ENCODE results near the gene CFDP1. TPM values are rescaled to one million over a fixed set of nuclear protein-coding genes. Genes with fewer than 3 reads are reported as not detected.
A peak's percentile ranks its signal among the peaks of the same experiment; 100 is the strongest.

The CFDP1 gene
- total RNA-seq, 3 donors from 2014 or later = 71.9 to 101 (median 72.0) TPM

- intact Hi-C loops (cut with DNase I, micrococcal nuclease) = loop anchor here in 1 of 2 donors (10.0 kb wide), 1 partner anchor 145 kb away; no protein-coding TSS in a partner anchor
- H3K4me1 ChIP-seq (ENCODE audit: low read depth) = peaks cover 7% of the 10 kb centered on the region
- H3K9me3 ChIP-seq = no peaks in the 10 kb centered on the region
- no peaks in the 10 kb centered on the region for H3K36me3 ChIP-seq (ENCODE audit: low read depth)
- ATAC-seq (peak; percentile 61), DNase-seq (peak in 1 of 3 donors; percentile 44)
- H3K4me3 ChIP-seq = no peak overlapping the region
- no peak for TF ChIP-seq CTCF (IDR thresholded peaks at IDR 0.05)
Measured at GRCh38 chr16:75379911-75380847, 53.1 kb downstream of the CFDP1 start.

DNA sequence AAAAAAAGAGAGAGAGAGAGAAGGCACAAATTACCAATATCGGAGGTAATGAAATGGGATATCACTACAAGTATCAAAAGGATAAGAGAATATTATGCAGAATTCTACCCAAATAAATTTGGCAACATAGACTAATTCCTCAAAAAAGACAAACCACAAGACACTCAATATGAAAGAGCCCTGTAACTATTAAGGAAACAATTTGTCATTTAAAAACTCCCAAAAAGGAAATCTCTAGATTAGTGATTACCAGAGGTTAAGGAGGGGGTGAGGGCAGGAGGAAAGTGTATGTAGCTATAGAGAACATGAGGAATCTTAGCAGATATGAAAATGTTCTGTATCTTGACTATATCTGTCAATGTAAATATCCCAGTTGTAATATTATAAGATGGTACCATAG is 54.0 kb downstream of the CFDP1 start:
- DNase-seq (no peak), ATAC-seq (no peak)
- intact Hi-C loops (cut with DNase I, micrococcal nuclease) = no loop called here
- no peaks in the 10 kb centered on the region for H3K9me3 ChIP-seq
- no peaks in the 10 kb centered on the region for H3K36me3 ChIP-seq (ENCODE audit: low read depth)
- no peak for TF ChIP-seq CTCF (IDR thresholded peaks at IDR 0.05)
- peaks cover 7% of the 10 kb centered on the region for H3K4me1 ChIP-seq (ENCODE audit: low read depth)
- no peak overlapping the region for H3K4me3 ChIP-seq

GRCh38 chr16:75378616-75379015 is 54.7 kb downstream of the CFDP1 start:
- ATAC-seq = no peak
- no peak for DNase-seq
- Histone ChIP-seq H3K9me3 (no peaks in the 10 kb centered on the region), H3K36me3 (ENCODE audit: low read depth) (no peaks in the 10 kb centered on the region), H3K4me1 (ENCODE audit: low read depth) (peaks cover 7% of the 10 kb centered on the region), H3K4me3 (no peak overlapping the region)
- TF ChIP-seq CTCF (IDR thresholded peaks at IDR 0.05) = no peak
- intact Hi-C loops (cut with DNase I, micrococcal nuclease) = no loop called here

- intact Hi-C loops (cut with DNase I, micrococcal nuclease) = no loop called here
- DNase-seq = no peak
Measured at GRCh38 chr16:75377729-75378386, 55.4 kb downstream of the CFDP1 start.

More at GRCh38 chr16:75377729-75378386, 55.4 kb downstream of the CFDP1 start:
- H3K36me3 ChIP-seq (ENCODE audit: low read depth) = no peaks in the 10 kb centered on the region
- peak; percentile 24 for ATAC-seq
- no peak for TF ChIP-seq CTCF (IDR thresholded peaks at IDR 0.05)
- H3K4me1 ChIP-seq (ENCODE audit: low read depth) = peaks cover 7% of the 10 kb centered on the region
- no peaks in the 10 kb centered on the region for H3K9me3 ChIP-seq
- H3K4me3 ChIP-seq = no peak overlapping the region
